ENCODE measurements around the gene IGLL5.

Gene IGLL5

DNA sequence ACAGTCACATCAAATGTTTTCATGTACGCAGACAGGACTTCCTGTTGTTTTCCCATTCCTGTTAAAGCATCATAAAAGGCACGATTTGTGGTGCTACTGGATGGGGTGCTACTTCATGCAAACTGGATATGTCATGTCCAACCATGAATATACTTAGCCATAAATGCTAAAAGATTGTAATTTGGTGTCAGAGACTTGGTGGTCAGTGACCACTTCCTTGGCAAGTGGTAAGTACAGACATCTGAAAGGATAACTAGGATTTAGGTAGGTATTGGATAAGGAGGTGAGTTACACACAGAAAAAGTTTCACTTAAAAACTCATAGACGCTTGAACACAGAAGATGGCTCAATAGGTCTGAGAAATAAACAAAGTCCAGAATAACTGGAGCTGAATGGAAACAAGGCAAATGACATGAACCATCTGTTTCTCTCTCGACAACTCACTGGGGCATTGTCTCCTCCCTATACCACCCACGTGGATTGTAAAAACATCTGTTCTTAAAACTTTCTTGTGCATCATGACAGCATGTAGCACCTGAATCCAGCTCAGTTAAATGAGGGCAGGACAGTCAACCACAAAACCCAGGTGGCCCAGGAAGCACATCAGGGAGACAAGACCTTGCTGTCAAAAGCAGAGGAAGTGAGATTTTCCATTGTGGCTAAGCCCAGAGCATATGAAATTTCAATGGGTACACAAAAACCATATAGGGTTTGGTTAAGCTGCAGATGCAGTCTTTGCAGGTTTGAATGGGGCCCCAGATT, 22.1 kb upstream of the IGLL5 start:
- no peak for DNase-seq

DNA sequence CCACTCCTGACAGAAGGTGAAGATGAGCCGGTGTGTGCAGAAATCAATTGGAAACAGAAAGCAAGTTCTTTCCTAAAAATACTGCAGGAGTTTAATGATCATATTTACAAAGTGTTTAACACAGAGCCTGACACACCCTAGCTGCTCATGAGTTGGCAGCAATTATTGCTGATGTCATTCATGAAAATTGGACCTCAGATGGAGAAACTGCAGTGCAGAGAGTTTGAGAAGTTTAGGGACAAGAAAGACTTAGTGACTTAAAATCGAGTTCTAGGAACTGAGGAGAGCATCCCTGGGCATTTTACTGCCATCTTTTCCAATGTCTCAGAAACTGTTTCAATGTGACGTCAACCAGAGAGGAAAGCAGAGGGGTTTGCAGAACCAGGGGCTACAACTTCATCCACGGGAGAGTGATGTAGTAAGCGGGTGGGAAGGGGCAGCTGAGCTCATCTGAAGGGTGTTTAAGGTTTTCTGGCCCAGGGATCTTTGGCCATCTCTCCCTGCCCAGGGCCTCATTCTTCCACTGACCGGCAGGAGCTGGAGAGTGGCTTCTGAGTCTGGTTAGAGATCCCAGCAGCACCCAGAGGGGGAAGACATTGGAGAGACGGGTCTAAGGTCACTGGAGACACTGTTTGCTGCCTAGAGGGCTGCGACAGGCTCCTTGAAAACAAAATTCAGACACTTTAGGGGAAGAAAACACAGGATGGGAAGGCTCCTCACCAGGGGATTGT, 21.1 kb upstream of the IGLL5 start:
- DNase-seq, result no peak

DNA sequence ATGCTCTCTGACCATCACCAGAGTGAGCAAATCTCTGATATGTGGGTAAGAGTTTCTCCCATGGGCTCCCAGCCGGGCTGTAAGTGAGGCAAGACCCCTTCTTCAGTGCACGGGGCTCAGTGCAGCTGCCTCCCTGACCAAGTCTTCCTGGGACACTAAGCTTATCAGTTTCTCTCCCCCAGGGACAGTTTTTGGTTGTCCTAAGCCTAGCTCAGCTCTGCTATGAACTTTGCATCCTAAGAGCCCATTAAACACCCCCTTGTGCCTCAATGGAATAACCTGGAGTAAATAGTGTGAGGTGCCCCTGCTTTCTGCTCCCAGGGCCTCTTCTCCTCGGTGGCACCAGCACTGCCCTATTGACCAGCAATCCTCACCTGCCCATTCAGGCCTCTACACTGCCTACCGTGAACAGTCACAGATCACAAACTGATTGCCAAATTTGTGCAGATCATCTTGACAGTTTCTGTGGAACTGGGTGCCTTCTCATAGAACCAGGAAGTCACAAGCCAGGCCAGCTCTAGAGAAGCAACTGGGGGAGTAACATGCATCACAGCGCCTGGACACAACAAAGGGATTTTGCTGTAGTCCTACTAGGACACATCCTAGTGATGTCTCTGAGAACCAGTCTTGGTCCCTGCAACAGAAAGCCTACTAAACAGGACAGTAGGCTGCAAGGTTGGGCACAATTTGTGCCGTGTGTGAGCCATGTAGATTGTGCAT, 19.5 kb upstream of the IGLL5 start:
- DNase-seq, result no peak

DNA sequence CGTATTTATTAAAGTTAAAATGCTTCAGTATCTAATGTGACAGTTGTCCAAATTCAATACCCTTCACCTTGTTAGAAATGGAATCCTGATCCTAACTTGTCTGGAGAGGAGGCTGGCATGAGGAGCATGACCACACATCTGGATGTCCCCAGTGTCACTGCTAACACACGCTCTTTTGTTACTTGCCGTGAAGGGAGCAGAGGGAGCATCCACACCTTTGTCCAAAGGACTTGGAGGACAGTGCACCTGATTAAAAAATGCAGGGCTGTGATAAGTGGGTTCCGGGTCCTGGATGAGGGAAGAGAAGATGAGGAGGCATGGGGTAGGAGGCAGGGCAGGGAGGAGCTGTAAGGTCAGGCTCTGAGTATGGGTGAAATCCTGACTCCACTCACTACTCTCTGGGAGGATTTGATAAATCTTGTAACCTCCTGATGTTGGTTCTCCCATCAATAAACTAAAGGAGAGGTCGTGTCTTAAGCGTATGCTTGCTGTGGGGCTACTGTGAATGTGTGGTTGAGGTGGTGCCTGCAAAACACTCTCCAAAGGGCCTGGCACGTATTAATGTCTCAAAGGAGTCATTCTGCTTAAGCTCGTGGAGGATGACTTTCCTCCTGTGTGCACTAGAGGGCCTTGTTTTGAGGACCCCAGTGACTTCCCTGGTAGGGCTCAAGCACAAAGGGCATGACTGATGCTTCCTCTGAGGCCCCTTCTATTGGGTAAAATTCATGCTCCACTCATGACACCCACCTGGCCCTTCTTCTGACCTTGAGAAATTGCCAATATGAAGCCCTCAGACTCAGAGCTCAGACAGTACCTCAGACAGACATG, 16.8 kb upstream of the IGLL5 start:
- DNase-seq, result no peak

DNA sequence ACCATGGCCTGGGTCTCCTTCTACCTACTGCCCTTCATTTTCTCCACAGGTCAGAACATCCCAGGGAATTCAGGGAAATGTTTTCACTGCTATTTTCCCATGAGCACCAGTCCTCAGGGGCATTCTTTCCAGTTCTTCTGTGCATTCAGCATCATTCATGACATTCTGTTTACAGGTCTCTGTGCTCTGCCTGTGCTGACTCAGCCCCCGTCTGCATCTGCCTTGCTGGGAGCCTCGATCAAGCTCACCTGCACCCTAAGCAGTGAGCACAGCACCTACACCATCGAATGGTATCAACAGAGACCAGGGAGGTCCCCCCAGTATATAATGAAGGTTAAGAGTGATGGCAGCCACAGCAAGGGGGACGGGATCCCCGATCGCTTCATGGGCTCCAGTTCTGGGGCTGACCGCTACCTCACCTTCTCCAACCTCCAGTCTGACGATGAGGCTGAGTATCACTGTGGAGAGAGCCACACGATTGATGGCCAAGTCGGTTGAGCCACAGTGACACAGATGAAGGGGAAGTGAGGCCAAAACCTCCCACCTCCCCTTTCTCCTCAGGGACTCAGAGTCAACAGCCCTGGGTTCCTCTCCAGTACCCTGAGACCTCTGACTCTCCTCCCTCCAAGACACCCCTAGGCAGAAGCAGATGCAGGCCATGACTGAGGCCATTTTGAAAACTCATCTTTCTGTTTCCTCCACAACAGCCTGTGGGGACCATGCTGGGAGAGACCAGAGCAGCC, 15.9 kb upstream of the IGLL5 start:
- no peak for DNase-seq

DNA sequence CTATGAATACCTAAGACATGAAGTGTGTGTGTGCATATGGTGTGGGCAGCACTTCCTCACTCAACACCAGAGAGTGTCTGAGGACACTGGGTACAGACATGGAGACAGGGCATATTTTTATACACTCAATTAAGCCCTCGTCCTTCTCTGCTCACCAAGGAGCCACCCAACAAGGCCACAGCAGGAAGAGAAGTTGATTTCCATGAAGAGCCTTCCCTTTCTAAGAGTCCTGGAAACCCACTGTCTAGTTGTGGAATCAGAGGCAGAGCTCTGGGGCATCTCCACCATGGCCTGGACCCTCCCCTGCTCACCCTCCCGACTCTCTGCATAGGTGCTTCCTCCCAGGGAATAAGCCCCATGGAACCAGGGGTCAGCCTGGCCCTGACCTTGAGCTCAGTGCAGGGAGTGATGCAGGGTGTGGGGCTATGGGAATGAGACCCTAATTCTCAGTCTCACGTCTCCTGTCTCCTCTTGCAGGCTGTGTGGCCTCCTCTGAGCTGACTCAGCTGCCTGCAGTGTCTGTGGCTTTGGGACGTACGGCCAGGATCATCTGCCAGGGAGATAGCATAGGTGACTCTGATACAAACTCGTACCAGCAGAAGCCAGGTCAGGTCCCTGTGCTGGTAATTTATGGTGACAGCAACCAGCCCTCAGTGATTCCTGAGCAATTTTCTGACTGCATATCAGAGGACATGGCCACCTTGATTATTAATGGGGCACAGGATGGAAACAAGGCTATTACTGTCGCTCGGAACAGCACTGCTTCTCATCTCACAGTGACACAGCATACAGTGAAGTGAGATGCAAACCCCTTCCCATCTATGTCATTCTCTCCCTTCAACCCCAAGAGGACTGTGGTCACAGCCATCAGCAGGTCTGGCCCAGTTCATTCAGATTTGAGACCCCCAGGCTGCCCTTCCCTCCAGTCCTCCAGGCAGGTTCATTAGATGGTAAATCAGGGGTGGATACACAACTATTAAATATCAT, 14.6 kb upstream of the IGLL5 start:
- no peak for DNase-seq

DNA sequence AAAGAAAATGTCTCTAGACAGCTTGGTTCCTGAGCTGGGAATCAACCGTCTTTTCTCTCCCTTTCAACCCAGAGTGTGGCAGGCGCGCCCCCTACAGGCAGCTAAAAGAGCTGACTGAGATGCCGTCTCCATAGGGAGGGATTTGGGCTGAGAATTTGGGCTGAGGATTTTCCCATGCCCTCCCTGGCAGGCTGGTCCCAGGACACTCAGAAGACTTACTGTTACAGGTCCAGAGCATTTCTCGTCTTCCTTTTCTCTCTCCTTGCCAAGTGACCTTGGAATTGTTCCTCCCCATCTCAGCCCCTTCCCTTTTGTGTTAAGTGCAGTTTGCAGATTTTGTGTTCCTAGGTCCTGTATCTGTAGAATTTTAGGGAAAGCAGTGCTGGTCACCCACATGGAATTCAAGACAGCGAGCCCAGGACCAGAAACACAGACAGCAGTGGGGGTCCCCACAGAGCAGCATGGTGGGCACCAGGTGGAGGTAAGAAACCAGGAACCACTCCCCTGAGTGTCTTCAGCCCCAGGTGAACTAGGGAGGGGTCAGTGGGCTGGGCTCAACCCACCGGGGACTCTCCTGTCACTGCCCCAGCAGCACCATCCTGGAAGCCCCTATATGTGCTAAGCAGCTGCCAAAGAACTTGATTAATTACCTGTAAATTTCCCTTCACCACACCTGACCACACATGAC, 9.9 kb upstream of the IGLL5 start:
- peak; percentile 18 for DNase-seq

DNA sequence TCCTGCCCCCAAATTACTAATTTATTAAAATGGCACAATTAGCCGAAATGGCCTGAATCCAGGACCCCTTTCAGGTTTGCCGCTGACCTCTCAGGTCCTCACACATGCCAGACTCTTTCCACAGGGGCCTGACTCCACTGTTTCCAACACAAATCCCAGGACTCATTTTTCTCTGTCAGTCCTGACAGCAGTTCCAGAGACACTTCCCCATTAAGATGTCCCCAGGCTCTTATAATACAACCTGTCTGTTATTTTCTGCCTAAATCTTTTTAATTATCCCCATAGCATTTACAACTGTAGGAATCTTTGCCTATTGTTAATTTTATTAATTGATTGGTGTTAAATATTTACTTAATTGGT, 9.4 kb upstream of the IGLL5 start:
- no peak for DNase-seq

DNA sequence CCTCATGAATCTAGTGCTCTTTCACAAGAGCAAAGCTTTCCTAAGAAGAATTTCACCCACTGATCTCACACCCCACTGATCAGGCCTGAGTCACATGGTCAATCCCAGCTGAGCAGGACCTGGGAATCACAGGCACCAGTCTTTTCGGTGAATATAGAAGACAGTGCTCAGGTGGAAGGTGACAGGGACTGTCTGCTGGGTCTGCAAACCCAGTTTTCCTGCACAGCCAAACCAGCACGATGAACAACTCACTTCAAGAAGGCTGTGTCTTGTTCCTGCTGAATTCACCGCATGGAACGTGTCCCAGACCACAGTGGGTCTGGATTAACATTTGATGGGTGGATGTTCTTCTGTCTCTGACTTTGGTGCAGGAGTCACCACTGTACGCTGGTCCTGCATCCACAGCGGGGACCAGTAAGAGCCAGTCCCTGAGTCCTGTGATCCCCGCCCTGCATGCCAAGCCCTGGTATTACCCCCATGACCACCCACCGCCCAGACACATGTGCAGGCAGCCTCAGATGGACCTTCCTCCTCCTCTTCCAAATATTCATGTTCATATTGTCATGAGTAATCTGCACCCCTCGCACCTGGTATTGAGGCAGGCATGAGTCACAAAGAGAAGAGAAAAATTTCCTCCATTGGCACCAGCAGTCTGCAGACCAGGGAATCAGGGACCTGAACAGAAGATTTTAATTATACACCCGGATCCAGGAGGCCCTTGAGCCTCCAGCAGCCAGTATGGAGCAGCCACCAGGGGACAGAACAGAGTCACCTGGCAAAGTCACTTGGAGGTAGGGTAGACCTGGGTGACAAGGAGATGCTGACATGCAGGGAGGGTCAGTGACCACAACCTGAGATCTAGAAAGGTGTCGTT, 8.6 kb upstream of the IGLL5 start:
- DNase-seq, result no peak

DNA sequence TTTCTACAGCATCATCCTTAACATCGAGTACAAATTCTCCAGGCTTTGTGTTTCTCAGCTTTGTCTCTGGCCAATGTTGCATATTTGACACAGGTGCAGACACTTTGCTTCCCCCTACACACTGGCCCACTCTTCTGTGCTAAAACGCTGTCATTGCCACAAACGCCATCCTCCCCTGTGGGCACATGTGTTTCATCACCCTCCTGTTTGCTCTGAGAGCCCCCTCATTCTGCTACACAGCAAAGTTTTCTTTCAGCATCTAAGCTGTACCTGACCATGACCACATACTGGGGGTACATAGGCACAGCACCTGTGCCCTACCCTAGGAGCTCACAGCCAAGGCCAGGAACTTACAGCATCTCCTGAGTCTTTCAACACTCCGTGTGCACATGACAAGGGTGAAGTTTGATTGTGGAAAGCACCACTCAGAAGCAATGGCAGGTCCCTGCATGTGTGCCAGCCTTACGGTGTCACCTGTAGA, 7.9 kb upstream of the IGLL5 start:
- DNase-seq, result no peak

DNA sequence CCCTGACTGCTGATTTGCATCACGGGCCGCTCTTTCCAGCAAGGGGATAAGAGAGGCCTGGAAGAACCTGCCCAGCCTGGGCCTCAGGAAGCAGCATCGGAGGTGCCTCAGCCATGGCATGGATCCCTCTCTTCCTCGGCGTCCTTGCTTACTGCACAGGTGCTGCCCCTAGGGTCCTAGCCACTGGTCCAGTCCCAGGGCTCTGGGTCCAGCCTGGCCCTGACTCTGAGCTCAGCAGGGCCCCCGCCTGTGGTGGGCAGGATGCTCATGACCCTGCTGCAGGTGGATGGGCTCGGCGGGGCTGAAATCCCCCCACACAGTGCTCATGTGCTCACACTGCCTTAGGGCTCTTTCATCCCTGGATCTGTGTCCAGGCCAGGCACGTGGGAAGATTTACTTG, 7.0 kb upstream of the IGLL5 start:
- no peak for DNase-seq

DNA sequence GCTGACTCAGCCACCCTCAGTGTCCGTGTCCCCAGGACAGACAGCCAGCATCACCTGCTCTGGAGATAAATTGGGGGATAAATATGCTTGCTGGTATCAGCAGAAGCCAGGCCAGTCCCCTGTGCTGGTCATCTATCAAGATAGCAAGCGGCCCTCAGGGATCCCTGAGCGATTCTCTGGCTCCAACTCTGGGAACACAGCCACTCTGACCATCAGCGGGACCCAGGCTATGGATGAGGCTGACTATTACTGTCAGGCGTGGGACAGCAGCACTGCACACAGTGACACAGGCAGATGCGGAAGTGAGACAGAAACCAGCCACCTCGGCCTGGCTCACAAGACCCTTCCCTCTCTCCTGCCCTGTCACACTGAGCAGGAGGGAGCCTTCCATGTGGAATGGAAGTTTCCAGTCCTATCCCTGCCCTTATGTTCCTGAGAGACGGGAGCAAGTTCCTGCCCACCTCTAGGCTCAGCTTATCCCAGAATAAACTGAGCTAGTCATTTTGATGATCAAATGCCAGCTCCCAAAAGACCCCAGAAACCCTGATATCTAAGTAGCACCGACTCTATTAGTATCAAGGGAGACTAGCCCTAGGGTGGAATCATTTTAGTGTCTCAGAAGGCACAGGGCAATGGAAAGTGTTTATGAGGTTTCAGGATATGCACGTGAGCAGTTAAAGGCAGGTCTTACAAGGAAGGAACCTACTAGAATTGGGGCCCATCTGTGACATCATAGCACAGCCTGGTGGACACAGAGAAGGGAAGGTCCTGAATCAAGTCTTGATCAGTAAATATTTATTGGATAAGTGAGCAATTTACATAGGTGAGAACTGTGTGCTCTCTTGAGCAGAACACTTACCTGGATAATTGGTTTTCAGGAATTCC, 6.3 kb upstream of the IGLL5 start:
- peak; percentile 17 for DNase-seq

DNA sequence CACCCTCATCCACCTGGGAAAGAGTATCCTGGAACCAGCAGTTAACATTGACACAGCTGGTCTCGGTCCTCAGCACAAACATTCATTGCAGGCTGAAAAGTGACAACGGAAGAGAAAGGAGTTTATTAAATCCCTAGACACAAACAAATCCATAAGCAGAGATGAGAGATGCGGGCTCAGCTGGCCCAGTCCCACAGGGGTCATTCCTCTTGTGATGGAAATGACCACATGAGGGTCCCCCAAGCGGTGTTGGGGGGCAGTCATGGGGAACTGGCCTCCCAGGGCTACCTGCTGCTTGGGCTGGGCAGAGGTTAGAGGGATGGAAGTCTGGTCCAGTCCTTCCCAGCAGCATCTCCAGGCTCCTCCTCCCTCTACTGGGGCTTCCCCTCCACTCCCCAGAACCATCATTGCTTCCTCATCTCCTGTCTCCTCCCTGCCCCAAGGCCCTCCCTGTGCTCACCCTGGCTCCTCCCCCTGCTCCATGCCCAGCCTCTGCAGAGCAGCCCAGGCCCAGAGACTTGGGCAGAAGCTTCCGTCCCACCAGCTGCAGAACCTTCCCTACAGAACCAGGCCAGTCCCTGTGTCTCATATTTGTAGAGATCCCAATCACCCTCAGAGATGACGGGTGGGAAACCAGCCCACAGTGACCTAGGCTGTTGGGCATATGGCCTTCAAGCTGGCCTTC, 5.4 kb upstream of the IGLL5 start:
- DNase-seq, result no peak

DNA sequence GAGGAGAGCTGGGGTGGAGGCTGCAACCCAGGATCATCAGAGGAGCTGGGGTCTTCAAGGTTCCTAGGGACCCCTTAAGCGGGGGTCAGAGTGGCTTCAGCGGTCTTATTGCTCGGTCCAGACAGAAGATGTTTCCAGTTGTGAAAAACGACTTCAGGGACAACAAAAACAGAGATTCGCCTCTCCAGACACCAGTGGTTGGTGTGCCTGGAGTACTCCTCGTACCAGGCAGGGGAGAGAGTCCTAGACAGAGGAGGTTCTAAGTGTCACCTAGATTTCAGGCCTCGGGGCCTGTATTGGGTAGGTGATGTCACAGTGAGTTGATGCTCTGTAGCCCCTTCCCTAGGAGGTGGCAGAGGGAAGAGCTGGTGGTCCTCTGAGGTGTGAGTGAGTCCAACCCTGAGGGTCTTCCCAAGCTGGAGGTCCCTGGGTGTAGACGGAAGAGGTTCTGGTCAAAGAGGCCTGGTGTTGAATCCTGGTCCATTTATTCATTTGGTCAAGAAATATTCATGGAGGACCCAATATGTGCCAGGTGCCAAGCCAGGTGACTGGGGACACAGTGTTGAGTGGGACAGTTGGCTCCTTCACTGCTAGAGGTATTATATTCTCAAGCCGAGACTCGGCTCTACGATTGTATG, 4.4 kb upstream of the IGLL5 start:
- DNase-seq, result no peak

DNA sequence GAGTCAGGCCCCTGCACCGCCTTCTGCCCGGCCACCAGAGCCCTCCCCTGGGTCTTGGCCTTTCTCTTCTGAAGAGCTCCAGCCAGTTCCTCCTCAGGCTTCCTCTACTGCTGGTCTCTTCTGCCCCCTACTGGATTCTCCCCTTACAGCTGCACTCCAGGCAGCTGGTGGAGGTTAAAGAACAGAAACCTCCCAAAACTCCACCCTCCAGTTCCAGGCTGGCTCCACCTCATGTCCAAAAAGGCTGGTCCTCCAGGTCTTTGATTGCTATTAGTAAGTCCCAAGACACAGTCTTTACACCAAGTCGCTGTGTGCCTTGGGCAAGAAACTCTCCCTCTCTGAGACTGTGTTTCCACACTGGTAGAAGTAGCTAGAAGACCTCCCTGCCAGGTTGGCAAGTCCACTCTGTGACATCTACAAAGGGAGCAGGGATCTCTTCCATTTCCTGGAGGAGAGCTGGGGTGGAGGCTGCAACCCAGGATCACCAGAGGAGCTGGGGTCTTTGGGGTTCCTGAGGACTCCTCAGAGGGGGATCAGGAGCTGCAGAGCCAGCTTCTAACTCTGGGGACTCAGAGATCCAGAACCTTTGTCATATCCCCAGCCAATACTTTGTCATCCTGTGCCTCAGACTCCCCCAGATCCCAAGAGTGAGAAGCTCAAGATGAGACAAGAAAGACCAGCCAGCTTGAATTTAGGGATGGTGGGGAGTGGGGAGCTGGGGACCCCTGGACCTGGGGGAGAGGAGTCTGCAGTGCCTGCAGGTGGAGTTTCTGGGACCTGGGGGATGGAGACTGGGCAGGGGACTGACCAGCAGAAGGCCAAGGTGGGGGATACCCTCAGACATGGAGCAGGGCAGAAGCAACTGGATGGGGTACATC, 3.4 kb upstream of the IGLL5 start:
- peak; percentile 33 for DNase-seq

Measured in NCI-H345 (cell line).